T-helper 17 cell (primary cell): ENCODE results near the gene OTOF. TPM values are rescaled to one million over a fixed set of nuclear protein-coding genes. Genes with fewer than 3 reads are reported as not detected.
A peak's percentile ranks its signal among the peaks of the same experiment; 100 is the strongest.

Experiments
- ATAC-seq: fragments of 150-1000 bp; cut with Tn5 transposase; 2 replicates; pipeline ENCODE4 v1.10.0; 2021; ENCODE audit warnings: mild to moderate bottlenecking, moderate library complexity
- DNase-seq, 3 donors: peaks; one replicate each; pipeline versions ENCODE4 v3.0.0 to v3.0.0-alpha.2; 2020 to 2021
- H3K9me3 ChIP-seq: one replicate; pipeline ENCODE4 v1.7.0; 2013; ENCODE audit warnings: low read length, mild to moderate bottlenecking; ENCODE audit not compliant: control insufficient read depth, poor library complexity, severe bottlenecking
- H3K27ac Mint-ChIP-seq: one replicate; pipeline ENCODE4 v1.8.0; 2022; ENCODE audit warnings: mild to moderate bottlenecking, moderate library complexity, mixed read lengths
- H3K27me3 Mint-ChIP-seq: one replicate; pipeline ENCODE4 v1.8.0; 2022; ENCODE audit warnings: mixed read lengths
- H3K36me3 Mint-ChIP-seq: one replicate; pipeline ENCODE4 v1.8.0; 2022; ENCODE audit warnings: low read depth, mixed read lengths
- H3K4me1 Mint-ChIP-seq: one replicate; pipeline ENCODE4 v1.8.0; 2022; ENCODE audit warnings: mild to moderate bottlenecking, mixed read lengths
- H3K4me3 Mint-ChIP-seq: one replicate; pipeline ENCODE4 v1.8.0; 2022; ENCODE audit warnings: mild to moderate bottlenecking, moderate library complexity, mixed read lengths
- total RNA-seq, 4 donors: library from RNA in 2 of 4; stranded (reverse) in 2 of 4; gene quantifications; one replicate each; pipeline ENCODE4 v1.2.3 and lab custom pipeline; 2022 to 2026

OTOF gene
- total RNA-seq, 2 donors from 2014 or later: 0.50 to 0.87 TPM

GRCh38 chr2:26482211-26483026 is 4.5 kb upstream of the OTOF start:
- no peak overlapping the region for H3K27ac Mint-ChIP-seq
- ATAC-seq (no peak), DNase-seq (no peak)
- no peaks in the 10 kb centered on the region for H3K36me3 Mint-ChIP-seq
- no peaks in the 10 kb centered on the region for H3K9me3 ChIP-seq
- no peak overlapping the region for H3K4me3 Mint-ChIP-seq
- H3K27me3 Mint-ChIP-seq: peaks cover 22% of the 10 kb centered on the region
- peaks cover 7% of the 10 kb centered on the region for H3K4me1 Mint-ChIP-seq

DNA sequence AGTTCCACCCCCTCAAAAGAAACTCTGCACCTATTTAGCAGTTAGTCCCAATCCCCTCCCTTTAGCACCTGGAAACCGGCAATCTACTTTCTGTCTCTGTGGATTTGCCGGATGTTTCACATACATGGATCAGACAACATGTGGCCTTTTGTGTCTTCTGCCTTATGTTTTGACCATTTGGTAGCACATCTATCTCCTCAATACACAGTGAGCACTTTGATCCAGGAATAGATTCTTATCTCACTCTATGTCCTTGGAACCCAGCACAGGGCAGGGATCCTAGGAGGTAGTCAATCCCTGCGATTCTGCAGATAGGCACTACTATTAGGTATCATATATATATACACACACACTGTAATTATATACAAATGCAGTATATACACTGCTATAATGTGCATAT is 3.8 kb upstream of the OTOF start:
- Mint-ChIP-seq H3K4me3 (no peak overlapping the region), H3K27me3 (peaks cover 22% of the 10 kb centered on the region), H3K27ac (no peak overlapping the region), H3K36me3 (no peaks in the 10 kb centered on the region), H3K4me1 (peaks cover 8% of the 10 kb centered on the region)
- no peaks in the 10 kb centered on the region for H3K9me3 ChIP-seq
- ATAC-seq: no peak
- DNase-seq: no peak

DNA sequence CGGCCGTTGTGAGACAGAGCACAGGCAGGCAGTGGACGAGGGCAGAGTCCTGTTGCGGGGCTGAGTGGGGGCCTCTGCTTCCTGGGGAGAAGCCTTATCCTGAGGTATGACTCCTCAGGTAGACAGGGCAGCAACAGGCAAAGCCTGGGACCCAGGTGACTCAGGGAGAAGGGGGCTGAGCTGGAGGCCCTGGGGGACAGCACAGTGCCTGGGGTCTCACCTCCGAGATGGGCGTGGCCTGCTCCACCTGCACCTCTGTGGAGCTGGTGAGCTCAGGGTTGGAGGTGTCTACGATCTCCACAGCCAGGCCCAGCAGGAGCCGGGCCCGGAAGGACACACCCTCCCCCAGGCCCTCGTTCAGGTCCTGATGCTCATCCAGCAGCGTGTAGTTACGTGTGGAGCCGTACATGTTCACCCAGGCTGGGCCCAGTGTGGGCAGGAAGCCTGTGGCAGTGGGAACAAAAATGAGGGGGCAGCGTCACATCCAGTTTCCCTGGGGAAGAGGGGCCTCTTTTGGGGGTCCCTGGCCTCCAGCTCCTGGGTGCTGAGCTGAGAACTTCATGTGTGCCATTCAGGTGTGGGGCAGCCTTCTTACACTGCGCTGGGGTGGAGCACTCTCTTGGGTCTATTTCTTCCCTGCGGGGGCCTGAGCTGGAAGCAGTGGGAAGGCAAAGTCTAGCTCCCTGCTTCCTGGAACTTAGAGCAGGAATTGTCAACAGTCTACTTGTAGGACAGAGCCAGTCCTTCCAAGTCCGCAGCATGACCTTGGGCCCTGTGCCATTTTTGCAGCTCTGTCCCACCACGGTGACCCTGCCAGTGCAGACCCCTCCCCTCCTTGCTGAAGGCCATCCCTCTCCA is 2.9 kb upstream of the OTOF start:
- Mint-ChIP-seq H3K36me3 (no peaks in the 10 kb centered on the region), H3K27me3 (peaks cover 21% of the 10 kb centered on the region), H3K27ac (no peak overlapping the region), H3K4me3 (no peak overlapping the region), H3K4me1 (peaks cover 8% of the 10 kb centered on the region)
- ATAC-seq (no peak), DNase-seq (no peak)
- no peaks in the 10 kb centered on the region for H3K9me3 ChIP-seq

- H3K27ac Mint-ChIP-seq: no peak overlapping the region
These were observed 2.1 kb upstream of the OTOF start for GRCh38 chr2:26479789-26480565.

DNA sequence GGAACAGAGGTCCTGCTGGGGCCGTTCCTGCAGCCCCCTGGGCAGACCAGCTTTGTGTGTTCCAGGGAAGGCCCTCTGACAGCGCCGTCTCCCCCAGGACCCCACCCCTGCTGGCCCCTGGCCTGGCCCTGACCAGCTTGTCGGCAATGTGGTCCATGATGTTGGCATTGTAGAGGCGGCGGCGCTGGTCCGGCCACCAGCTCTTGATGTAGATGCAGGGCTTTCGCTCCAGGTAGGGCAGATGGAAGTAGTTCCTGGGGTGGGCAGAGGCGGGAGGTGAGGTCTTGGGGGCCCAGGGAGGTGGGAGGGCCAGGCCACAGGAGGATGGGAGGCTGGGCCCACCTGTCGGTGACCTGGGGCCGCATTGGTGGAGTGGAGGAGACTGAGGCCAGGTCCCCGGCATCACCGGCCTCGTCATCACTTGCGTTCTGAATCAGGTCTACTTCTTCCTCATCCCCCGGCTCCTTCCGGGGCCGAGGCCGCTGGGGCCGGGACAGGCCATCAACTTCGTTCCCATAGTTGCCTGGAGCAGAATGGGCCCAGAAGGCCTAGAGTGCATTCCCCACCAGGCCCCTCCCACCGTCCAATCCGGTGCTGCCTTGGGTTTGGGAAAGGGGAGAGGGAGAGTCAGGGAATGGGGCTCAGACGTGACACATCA is 1.3 kb upstream of the OTOF start:
- Mint-ChIP-seq H3K36me3 (no peaks in the 10 kb centered on the region), H3K27me3 (peaks cover 10% of the 10 kb centered on the region), H3K27ac (no peak overlapping the region), H3K4me1 (peaks cover 5% of the 10 kb centered on the region), H3K4me3 (no peak overlapping the region)
- no peaks in the 10 kb centered on the region for H3K9me3 ChIP-seq
- DNase-seq: no peak
- no peak for ATAC-seq

More at GRCh38 chr2:26479789-26480565, 2.1 kb upstream of the OTOF start:
- peaks cover 5% of the 10 kb centered on the region for H3K4me1 Mint-ChIP-seq
- H3K27me3 Mint-ChIP-seq: peaks cover 13% of the 10 kb centered on the region
- DNase-seq (no peak), ATAC-seq (no peak)
- H3K4me3 Mint-ChIP-seq: no peak overlapping the region
- no peaks in the 10 kb centered on the region for H3K36me3 Mint-ChIP-seq
- H3K9me3 ChIP-seq: no peaks in the 10 kb centered on the region

- H3K9me3 ChIP-seq: no peaks in the 10 kb centered on the region
- DNase-seq (no peak), ATAC-seq (no peak)
- Mint-ChIP-seq H3K36me3 (no peaks in the 10 kb centered on the region), H3K27me3 (peaks cover 5% of the 10 kb centered on the region), H3K27ac (no peak overlapping the region), H3K4me1 (peaks cover 5% of the 10 kb centered on the region), H3K4me3 (no peak overlapping the region)
These were observed 442 bp upstream of the OTOF start for GRCh38 chr2:26478366-26478765.

DNA sequence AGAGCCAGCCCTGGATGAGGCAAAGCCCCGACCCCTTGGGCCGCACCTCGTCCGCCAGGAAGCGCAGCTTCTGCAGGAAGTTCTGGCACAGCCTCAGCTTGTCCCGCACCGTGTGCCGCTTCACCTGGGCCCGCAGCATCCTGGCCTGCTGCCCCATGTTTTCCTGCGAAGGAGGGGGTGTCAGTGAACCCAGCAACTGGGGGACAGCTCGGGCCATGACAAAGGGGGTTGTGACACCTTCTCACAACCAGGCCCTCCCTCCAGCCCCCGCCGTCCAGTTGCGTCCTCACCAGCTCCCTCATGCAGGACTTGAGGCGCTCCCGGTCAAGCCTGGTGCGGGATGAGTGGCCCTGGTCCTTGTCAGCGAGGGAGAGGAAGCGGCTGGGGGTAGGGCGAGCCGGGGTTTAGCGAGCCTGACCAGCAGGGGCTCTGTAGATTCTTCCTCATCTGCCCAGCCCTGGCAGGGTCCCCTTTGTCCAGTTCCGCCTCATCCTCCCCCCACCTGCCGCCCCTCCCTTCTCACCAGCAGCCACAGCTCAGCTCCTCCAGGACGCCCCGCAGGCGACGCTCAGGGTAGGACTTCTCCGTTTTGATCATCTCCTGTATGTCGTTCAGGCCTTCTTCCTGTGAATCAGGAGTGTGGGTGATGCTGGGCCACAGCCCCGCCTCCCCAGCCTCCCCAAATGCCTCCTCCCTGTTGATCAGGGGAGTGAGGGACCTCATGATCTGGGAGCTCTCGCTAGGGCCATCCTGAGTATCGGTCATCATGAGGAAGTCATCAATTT is 606 bp downstream of the OTOF start:
- no peak for DNase-seq
- no peak for ATAC-seq
- H3K27me3 Mint-ChIP-seq: peaks cover 1% of the 10 kb centered on the region
- peaks cover 5% of the 10 kb centered on the region for H3K4me1 Mint-ChIP-seq
- H3K9me3 ChIP-seq: no peaks in the 10 kb centered on the region
- no peak overlapping the region for H3K27ac Mint-ChIP-seq
- H3K4me3 Mint-ChIP-seq: peak overlapping the region; percentile 68
- H3K36me3 Mint-ChIP-seq: no peaks in the 10 kb centered on the region

DNA sequence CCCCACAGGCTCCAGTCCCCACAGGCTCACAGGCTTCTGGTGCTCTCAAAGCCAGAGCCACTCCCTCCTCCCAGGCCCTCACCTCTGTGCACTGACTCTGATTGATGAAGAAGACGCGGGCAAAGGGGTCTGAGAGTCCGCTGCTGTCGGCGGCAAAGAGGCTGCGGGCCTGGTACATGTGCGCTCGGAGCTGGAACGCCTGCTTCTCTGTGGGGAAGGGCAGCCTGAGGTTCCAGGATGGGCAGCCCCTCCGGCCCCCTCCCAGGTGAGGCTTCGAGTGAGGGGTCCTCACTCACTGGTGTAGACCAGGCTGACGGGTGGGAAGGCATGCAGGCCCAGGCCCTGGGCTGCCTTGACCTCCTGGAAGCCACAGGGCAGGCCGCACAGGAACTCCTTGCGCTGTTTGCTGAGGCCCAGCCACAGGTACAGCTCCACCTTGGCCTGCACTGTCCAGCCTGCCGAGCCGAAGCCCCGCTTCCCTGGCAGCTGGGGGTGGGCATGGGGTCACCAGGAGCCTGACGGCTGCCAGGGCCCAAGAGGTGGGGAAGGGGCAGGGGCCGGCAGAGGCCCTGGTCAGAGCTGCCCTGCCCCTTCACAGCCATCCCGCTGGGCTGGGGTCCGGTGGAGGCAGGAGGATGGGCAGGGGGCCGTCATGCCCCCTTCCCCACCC is 2.0 kb downstream of the OTOF start:
- Mint-ChIP-seq H3K27me3 (no peaks in the 10 kb centered on the region), H3K27ac (no peak overlapping the region), H3K4me1 (peaks cover 5% of the 10 kb centered on the region), H3K36me3 (no peaks in the 10 kb centered on the region), H3K4me3 (no peak overlapping the region)
- H3K9me3 ChIP-seq: no peaks in the 10 kb centered on the region
- ATAC-seq (no peak), DNase-seq (no peak)

- ATAC-seq: no peak
- H3K27ac Mint-ChIP-seq: no peak overlapping the region
- H3K27me3 Mint-ChIP-seq: no peaks in the 10 kb centered on the region
- H3K9me3 ChIP-seq: no peaks in the 10 kb centered on the region
- H3K36me3 Mint-ChIP-seq: no peaks in the 10 kb centered on the region
- H3K4me3 Mint-ChIP-seq: no peak overlapping the region
- H3K4me1 Mint-ChIP-seq: peaks cover 5% of the 10 kb centered on the region
- DNase-seq: no peak
These were observed 2.9 kb downstream of the OTOF start for GRCh38 chr2:26475037-26475436.

- no peaks in the 10 kb centered on the region for H3K27me3 Mint-ChIP-seq
- ATAC-seq (no peak), DNase-seq (no peak)
- peaks cover 5% of the 10 kb centered on the region for H3K4me1 Mint-ChIP-seq
- H3K4me3 Mint-ChIP-seq: no peak overlapping the region
- peaks cover 5% of the 10 kb centered on the region for H3K9me3 ChIP-seq
- no peaks in the 10 kb centered on the region for H3K36me3 Mint-ChIP-seq
- no peak overlapping the region for H3K27ac Mint-ChIP-seq
These were observed 3.6 kb downstream of the OTOF start for GRCh38 chr2:26474261-26474785.

DNA sequence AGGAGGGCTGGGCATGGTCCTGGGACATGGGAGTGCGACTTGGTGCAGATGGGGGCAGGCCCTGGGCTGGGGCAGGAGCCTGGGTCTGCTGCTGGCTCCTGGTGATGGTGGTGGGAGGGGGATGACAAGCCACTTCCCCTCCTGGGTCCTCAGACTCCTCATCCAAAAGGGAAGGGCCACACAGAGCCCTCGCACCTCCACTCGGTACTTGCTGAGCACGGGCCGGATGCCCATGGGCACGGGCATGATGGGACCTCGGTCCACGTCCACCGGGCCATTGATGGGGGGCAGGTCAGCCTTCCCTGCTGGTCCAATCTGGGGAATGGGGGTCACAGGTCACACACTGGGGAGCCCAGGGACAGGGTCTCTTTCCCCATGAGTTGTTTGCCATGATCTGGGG is 4.1 kb downstream of the OTOF start:
- ATAC-seq: no peak
- Mint-ChIP-seq H3K27me3 (no peaks in the 10 kb centered on the region), H3K4me3 (no peak overlapping the region), H3K36me3 (no peaks in the 10 kb centered on the region), H3K27ac (no peak overlapping the region), H3K4me1 (peaks cover 5% of the 10 kb centered on the region)
- no peak for DNase-seq
- H3K9me3 ChIP-seq: peaks cover 7% of the 10 kb centered on the region
